GM18519 (cell line): ENCODE data around the gene TRIOBP.
"Not testable (repeated sequence)": the region's sequence is repeated elsewhere in the genome, so short reads cannot be mapped to it uniquely, and the experiment has no call there.

ENCODE experiments used
- ATAC-seq: cut with Tn5 transposase; IDR thresholded peaks from one replicate; pipeline ENCODE4 v1.9.1; 2021; ENCODE audit warnings: mild to moderate bottlenecking, moderate library complexity; ENCODE audit not compliant: unreplicated experiment, low FRiP score

Gene TRIOBP

DNA sequence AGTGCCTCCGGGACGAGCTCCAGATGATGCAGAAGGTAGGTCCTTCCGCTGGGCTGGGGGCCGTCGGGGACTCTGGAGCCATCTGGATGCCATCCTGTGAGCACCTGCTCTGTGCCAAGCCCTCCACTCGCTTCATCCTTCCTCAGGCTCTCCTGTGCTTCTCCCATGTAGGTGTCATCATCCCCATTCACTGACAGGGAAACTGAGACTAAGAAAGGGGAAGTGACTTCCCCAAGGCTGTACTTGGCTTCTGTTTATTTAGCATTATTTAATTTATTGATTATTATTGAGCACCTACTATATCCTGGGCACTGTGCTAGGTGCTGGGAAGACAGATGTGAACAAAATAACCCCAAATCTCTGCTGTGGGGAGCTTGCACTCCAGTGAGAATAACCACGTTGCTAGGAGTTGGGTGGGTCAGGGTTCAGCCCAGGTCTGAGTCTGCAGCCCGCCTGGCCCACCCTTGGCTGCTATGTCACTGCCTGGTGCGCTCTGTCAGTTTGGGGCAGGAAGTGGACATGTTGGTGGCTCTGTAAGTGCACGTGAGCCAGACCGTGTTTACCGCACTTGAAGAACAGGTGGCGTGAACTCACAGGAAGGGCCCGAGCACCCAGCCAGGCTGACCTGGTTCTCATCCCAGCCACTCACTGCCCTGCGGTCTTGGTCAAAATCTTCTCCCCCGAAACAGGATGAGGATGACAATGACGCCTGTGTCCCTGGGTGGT lies 75.0 kb downstream of the TRIOBP start:
- ATAC-seq, result no peak

DNA sequence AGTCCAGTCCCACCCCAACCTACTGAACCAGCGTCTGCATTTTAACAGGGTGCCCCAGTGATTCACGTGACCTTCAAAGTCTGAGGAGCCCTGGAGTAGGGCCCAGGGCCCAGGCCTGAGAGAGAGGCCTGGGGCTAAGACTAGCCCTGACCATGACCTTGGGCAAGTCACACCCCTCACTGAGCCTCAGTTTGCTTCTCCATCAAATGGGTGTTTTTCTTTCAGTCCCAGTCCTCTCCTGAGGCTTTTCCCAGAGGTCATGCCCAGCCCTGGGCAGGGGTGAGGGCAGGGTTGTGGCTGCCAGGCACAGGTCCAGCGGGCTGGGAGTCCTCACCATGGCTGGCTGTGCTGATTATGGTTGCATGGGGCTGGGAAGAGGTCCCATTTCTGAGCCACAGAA lies 77.9 kb downstream of the TRIOBP start:
- no peak for ATAC-seq

DNA sequence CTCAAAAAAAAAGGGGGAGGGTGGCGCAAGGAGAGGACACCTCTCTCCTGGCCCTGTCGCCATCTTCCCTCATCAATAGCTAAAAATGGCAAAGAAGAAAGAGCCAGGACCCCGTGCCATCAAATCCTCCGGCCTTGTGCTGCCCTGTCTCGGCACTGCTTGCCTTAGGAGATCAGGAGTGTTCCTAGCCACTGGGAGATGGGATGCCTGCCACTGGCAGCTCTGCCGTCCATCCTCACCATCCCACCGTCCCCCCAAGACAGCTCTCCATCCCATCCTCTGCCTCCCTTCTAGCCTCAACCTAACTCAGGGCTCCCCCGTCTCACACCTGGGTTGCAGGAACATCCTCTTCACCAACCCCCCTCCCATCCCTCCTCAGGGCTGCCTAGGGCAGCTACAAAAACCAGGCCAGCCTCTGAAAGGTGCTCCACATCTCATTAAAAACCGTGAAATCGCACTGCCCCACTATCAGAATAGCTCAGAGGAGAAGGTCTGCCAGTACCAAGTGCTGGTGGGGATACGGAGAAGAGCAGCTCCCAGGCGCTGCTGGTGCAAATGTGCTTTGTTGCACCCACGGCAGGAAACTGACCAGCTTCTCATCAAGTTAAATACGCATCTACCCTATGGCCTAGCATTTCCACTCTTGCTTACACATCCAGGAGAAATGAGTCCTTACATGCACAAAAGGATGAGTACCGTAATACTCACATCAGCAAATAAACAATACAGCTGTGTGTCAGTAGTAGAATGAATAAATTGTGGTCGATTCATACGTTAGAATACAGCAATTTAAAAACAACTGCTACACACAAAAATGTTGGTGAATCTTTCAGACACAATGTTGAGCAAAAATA lies 79.2 kb downstream of the TRIOBP start:
- ATAC-seq, result no peak

DNA sequence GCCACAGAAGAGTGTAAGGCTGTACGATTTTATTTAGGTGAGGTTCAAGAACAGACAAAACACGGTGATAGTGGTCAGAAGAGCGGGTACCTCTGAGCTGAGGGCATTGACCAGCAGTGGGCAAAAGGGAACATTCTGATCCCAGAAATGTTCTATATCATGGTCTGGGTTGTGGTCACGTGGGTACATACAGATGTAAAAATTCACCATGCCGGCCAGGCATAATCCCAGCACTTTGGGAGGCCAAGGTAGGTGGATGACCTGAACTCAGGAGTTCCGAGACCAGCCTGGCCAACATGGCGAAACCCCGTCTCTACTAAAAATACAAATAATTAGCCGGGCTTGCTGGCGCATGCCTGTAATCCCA lies 79.8 kb downstream of the TRIOBP start:
- ATAC-seq, result no peak

DNA sequence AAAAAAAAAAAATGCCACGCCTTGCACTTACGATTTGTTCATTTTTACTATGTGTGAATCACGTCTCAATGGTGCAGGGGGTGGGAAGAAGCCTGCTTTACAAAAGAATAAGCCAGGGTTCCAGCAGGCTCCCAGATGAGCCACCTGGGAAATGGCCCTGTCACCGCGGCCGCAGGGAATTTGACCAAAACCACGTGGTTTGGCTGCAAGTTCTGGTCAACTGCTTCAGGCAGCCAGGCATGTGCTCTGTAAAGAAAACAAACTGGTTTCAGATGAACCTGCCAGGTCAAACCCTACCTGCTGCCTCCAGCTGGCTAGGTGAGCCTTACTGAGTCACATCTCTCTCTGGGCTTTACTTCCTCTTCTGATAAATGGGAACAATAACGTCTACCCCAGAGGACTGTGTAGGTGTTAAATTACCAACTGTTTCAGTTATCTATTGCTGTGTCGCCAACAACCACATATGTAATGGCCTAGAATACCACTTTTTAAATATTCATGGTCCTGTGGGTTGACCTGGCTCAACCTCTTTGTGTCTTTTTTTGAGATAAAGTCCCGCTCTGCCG lies 80.4 kb downstream of the TRIOBP start:
- ATAC-seq, result no peak

DNA sequence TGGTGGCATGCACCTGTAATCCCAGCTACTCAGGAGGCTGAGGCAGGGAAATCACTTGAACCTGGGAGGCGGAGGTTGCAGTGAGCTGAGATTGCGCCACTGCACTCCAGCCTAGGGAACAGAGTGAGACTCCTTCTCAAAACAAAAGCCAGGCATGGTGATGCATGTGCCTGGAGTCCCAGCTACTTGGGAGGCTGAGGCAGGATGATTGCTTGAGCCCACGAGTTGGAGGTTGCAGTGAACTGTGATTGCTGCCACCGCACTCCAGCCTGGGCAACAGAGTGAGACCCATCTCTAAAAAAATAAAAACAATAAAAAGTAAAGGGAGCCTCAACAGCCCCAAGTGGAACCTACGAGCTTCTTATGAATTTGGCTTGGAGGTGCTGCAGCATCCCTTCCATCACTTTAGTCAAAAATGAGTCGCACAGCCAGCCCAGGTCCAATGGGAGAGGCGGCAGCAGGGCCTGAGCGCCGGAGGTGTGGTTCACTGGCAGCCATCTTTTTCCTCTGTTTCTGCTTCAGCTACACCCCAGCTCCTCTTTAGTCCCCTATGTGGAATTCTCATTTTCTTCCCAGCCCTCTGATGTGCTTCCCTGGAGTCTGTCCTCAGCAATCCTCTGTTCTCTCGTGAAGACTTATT lies 81.6 kb downstream of the TRIOBP start:
- no peak for ATAC-seq

DNA sequence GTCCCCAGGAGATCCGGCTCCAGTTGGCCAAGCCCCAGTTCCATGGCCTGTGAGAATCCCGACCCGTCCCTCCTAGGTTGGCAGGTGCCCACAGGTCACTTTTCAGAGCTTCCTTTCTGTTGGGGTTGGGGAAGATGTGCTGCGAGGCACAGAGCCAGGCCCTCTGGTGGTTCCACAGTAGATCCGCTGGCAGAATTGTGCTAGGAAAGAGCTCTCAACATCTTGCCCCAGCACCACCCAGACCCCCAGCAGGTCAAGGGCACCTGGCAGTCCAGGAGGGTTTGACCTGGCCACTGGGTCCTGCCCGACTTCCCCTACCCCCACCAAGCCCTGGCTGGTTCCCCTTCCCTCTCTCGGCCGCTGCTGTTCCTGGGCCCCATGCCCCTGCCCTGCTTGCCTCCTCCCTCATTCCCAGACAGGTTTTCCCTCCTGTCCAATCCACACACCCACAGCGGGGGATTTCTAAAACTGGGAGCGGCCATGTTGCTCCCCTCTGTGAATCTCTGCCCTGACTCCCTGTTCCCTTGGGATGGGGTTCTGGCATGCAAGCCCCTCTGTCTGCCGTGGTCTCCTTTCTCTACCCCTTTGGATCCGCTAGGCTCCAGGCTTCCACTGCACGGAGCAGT lies 84.7 kb downstream of the TRIOBP start:
- ATAC-seq, result no peak

DNA sequence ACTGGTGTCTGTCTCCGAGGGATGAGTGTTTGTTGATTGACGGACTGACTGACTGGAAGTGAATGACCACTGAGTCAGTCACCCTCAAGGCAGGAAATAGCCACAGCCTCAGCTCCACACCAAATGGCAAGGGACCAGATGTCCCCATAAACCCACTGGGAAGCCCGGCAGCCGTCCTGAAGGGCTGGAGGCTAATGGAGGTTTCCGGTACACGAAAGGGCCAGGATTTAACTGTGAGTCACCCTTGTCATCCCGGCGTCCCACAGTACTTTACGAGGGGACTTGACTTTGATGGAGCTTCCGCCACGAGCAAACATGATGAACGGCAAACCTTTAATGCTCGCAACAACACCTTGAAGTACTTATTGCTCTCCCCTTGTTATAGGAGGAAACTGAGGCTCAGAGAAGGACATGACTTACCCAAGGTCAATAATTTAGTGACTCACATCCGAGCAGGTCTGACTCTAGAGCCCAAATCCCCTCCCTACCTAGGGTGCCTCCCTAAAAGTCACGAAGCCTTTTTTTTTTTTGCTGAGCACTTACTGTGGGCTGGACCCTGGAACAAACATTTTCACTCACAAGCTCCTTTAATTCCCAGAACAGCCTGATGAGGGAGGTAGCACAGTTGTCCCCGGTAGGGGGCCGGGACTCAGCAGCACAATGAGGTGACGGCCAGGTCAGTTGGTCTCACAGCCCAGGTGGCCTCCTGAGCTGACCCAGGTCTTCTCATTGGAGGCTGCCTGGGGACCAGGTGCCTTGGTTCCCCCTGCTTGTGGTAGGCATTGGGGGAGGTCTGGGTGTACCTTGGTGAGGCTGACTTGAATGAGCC lies 85.7 kb downstream of the TRIOBP start:
- no peak for ATAC-seq

DNA sequence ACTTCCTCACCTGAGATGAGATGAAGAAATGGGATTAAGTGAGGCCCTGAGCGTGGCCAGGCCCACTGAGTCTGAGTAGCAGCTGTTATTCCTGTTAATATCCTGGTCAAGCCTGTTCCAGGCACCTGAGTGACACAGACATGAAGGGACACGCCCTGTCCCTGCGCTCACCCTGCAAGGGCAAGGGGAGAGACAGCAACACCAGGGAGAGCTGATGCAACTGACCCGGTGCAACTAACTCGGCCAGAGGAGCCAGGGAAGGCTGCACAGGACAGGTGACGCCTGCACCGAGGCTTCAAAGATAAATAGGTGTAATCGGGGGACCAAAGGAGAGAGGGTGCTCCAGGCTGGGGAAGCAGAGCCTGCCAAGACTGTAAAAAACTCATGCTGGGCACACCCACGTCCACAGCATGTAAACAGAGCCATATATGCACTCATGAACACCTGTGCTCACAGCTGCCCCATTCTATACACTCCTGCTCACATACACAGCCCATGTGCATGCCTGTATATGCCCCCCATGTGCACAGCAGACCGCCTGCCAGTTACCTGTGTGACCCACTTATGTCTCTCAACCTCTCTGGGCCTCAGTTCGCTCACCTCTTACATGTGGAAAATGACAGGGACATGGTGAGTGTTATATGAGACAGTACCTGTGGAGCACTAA lies 88.1 kb downstream of the TRIOBP start:
- ATAC-seq, result no peak

DNA sequence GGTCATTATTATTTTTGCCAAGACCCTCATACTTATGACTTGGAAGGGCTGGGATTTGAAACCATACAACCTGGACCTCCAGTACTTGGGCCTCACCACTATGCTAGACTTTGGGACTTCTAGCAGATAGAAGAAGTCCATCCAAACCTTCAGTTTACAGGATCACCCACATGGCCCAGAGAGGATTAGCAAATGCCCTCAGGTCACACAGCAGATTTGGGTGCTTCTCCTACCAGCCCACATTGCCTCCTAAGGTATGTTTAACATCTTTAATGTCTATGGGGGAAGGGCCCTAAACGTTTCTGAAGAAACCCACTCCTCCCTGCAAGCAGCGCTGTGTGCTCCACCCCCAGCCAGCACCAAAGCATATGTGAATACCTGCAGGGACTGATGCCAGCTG lies 93.4 kb downstream of the TRIOBP start:
- no peak for ATAC-seq

DNA sequence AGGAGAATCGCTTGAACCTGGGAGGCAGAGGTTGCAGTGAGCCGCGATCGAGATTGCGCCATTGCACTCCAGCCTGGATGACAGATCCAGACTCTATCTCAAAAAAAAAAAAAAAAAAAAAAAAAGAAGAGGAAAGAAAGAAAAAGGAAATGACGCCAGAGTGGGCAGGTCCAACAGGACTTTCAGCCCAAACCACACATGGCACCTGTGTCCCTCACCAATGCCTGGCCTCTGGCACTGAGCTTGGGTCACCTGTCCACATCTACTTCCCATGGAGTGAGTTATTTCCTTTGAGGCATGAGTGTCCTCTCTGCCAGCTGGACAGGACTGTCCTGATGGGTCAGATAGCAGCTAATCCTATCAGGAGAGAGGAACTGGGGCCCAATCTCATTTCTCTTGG lies 95.6 kb downstream of the TRIOBP start:
- ATAC-seq, result no peak

DNA sequence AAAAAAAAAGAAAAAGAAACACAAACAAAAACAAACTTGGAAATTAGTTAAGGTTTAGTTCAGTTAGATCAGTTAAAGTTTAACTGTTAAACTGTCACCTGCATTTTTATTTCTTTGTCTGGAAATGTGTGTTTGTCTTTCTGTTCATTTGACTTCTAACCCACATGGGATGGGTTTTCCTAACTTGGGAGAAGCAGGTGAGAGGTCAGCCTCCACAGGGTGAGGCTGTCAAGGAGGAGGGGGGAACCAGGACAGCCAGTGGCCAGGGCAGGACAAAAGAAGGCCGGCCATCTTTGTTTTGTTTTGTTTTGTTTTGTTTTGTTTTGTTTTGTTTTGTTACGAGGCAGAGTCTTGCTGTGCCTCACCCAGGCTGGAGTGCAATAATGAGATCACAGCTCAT lies 97.5 kb downstream of the TRIOBP start:
- ATAC-seq, result no peak

DNA sequence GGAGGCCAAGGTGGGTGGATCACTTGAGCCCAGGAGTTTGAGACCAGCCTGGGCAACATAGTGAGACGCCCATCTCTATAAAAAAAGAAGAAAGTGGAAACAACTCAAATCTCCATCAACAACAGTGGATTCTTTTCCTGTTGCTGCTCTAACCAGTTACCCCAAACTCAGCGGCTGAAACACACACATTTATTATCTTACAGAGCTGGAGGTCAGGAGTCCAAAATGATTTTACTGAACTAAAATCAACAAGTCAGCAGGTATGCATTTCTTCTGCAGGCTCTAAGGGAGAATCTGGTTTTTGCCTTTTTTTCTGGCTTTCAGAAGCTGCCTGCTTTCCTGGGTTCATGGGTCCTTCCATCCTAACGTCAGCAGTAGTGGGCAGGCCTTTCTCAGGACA lies 99.2 kb downstream of the TRIOBP start:
- no peak for ATAC-seq

DNA sequence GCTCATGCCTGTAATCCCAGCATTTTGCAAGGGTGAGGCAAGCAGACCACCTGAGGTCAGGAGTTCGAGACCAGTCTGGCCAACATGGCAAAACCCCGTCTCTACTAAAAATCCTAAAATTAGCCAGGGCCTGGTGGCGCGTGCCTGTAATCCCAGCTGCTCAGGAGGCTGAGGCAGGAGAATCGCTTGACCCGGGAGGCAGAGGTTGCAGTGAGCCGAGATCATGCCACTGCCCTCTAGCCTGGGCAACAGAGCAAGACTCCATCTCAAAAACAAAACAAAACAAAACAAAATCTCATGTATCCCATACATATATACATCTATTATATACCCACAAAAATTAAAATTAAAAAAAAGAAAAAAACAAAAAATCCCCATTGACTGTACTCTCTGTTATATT lies 100.4 kb downstream of the TRIOBP start:
- ATAC-seq, result not testable (repeated sequence)

DNA sequence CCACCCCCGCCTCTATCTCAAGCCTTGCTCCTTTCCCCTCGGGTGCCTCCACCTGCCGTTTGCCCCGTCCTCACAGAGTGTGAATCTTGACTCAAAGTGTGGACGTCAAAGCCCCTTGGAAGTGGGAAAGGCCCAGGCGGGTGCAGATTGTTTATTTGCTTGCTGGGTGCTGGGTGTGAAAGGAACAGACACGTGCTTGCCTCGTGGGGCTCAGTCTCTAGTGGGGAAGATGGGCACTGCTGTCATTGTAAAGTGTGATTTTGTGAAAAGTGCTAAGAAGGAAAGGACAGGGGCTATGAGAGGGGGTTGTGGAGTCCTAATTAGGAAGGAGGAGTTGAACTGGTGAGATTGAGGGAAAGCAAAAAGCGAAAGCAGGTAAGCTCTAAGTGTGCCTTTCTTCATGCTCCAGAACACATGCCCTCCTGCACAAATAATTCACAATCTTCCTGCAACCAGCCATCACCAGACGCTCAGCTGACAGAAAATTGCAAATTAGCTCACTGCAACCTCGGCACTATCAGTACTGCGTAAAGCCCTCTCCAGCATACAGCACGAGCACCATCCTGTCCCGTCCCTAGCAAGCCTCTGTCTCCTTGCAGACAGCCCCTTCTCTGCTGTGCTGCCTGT lies 101.1 kb downstream of the TRIOBP start:
- no peak for ATAC-seq

DNA sequence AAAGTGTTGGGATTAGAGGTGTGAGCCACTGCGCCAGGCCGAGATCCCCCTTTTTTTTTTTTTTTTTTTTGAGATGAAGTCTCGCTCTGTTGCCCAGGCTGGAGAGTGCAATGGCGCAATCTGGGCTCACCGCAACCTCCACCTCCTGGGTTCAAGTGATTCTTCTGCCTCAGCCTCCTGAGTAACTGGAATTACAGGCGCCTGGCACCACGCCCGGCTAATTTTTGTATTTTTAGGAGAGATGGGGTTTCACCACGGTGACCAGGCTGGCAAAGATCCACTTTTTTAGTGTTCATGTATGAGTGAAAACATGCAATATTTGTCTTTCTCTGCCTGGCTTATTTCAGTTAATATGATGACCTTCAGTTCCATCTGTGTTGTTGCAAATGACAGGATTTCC lies 103.1 kb downstream of the TRIOBP start:
- ATAC-seq, result not testable (repeated sequence)

DNA sequence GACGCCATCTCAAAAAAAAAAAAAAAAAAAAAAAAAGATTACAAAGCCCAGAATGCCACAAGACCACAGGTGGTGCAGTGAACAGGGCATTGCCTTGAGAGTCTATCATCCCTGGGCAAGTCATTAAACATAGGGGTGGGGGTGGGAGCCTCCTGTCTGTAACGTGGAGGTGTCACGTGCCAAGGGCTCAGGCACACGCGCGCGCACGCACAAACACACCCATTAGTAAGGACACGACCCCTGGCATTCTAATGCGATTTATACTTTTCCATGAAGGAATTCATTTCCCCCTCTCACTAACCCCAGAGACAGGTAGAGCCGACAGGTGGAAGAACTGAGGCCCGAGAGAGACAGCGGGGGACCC lies 105.1 kb downstream of the TRIOBP start:
- ATAC-seq, result no peak

DNA sequence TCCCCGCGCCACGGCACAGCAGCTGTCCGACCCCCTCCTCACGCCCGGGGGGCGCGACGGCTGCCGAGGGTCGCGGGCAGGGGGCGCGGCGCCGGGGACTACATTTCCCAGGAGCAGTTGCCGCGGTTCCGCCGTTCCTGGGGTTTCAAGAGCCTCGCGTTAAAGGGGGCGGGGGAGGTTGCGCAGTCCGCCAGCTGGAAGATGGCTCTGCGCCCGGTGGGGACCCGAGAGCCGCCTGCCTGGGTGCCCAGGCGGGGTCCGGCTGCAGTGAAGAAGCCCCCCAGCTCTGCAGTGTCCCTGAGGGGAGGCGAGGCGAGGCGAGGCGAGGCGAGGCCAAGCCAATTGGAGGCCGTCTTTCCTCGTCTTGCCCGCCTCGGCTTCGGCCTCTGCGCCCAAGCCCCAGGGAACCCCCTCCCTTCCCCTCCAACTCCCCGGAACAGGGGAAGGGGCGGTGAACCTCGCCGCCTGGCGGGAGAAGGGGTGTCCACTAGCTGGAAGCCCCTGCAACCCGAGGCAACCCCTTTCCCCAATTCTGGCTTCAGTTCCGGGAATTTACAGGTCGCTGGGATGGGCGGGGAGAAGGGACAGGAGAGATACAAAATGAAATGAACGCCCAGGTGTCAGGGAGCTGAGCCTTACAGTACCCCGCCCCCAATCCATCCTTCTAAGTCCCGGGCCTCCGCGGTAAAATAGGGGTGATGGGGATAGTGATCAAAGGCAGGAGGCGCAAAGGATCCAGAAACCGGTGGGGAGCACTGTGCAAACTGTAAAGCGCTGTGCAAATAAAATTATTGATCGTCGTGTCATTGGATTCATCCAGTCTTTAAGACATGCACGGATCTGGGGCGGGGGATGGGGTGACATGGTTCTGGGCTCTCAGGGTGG lies 105.7 kb downstream of the TRIOBP start:
- ATAC-seq, result no peak
